Hematopoietic multipotent progenitor cell treated with erythropoietin and hydrocortisone succinate and interleukin-3 and kit ligand, for 8 days (in vitro differentiated cells): ENCODE measurements around the gene CHRNB1.

ENCODE experiments used
- DNase-seq: peaks from one replicate; pipeline ENCODE4 v3.0.0-alpha.2; 2015

Gene CHRNB1

GRCh38 chr17:7416323-7416722 is 28.5 kb upstream of the CHRNB1 start:
- no peak for DNase-seq

- no peak for DNase-seq
Measured at GRCh38 chr17:7417056-7417655, 27.7 kb upstream of the CHRNB1 start.

GRCh38 chr17:7418472-7419152 is 26.2 kb upstream of the CHRNB1 start:
- no peak for DNase-seq

- DNase-seq, result no peak
Measured at GRCh38 chr17:7419819-7420610, 24.8 kb upstream of the CHRNB1 start, which contains the start of gene SPEM1. TSS of gene SPEM1 (plus strand) at chr17:7420324. CDS start at chr17:7420385, 61 bp downstream.

GRCh38 chr17:7421186-7421585 is 23.7 kb upstream of the CHRNB1 start:
- no peak for DNase-seq

- DNase-seq, result no peak
Measured at GRCh38 chr17:7423679-7424078, 21.2 kb upstream of the CHRNB1 start.

- no peak for DNase-seq
Measured at GRCh38 chr17:7425316-7425715, 19.5 kb upstream of the CHRNB1 start, which contains the start of gene SPEM2. TSS of gene SPEM2 (plus strand) at chr17:7425616. CDS start at chr17:7425689, 73 bp downstream.

GRCh38 chr17:7425756-7426155 is 19.1 kb upstream of the CHRNB1 start:
- DNase-seq, result no peak

- DNase-seq, result no peak
Measured at GRCh38 chr17:7426203-7426863, 18.5 kb upstream of the CHRNB1 start.

- no peak for DNase-seq
Measured at GRCh38 chr17:7426896-7427489, 17.9 kb upstream of the CHRNB1 start.

- DNase-seq, result no peak
Measured at GRCh38 chr17:7427549-7427948, 17.3 kb upstream of the CHRNB1 start.

GRCh38 chr17:7428557-7428956 is 16.3 kb upstream of the CHRNB1 start, which contains the start of gene SPEM3:
TSS of gene SPEM3 (plus strand) at chr17:7428857. CDS start at chr17:7428903, 46 bp downstream.
- DNase-seq, result no peak

- DNase-seq, result no peak
Measured at GRCh38 chr17:7429722-7430121, 15.1 kb upstream of the CHRNB1 start.

- DNase-seq, result no peak
Measured at GRCh38 chr17:7431231-7431630, 13.6 kb upstream of the CHRNB1 start.

GRCh38 chr17:7432296-7432695 is 12.6 kb upstream of the CHRNB1 start:
- no peak for DNase-seq

GRCh38 chr17:7435676-7436555 is 8.9 kb upstream of the CHRNB1 start:
- DNase-seq, result peak; percentile 63

- DNase-seq, result peak; percentile 81
Measured at GRCh38 chr17:7436556-7437368, 8.1 kb upstream of the CHRNB1 start.

- DNase-seq, result no peak
Measured at GRCh38 chr17:7437369-7437863, 7.4 kb upstream of the CHRNB1 start.

- DNase-seq, result peak; percentile 35
Measured at GRCh38 chr17:7437950-7438614, 6.8 kb upstream of the CHRNB1 start.
